Measurements from ENCODE around the gene ENO1.

GRCh38 chr1:8905582-8906191, 27.2 kb upstream of the ENO1 start:
- no peak for TF ChIP-seq POLR2A (IDR thresholded peaks at IDR 0.05; ENCODE audit: borderline replicate concordance, extremely low read depth, insufficient read depth, insufficient read length)
- no peak for TF ChIP-seq CTCF (IDR thresholded peaks at IDR 0.05 in 2 of 3, conservative IDR thresholded peaks at IDR 0.05 in 1 of 3; ENCODE audit: borderline replicate concordance in 1 of 3, insufficient read depth in 1 of 3, low read depth in 2 of 3, low read length in 2 of 3)
- TF ChIP-seq YY1 (IDR thresholded peaks at IDR 0.05; ENCODE audit: extremely low read depth, insufficient replicate concordance, low read depth, low read length) = no peak
- no peak for TF ChIP-seq POLR2AphosphoS5 (IDR thresholded peaks at IDR 0.05; ENCODE audit: low read depth, low read length)
- no peak for TF ChIP-seq REST (IDR thresholded peaks at IDR 0.05; ENCODE audit: low read depth)
- TF ChIP-seq SP1 (IDR thresholded peaks at IDR 0.05; ENCODE audit: low read depth) = no peak
- TF ChIP-seq MAX (IDR thresholded peaks at IDR 0.05) = no peak
- TF ChIP-seq SRF (IDR thresholded peaks at IDR 0.05; ENCODE audit: low read depth) = no peak
- TF ChIP-seq EGR1 (IDR thresholded peaks at IDR 0.05; ENCODE audit: low read depth) = no peak

Measured in HCT116 (cell line).